Measurements from ENCODE around the gene ANXA3. TPM values are rescaled to one million over a fixed set of nuclear protein-coding genes. Genes with fewer than 3 reads are reported as not detected.

ANXA3 gene
- total RNA-seq, 1 donor from 2014 or later = 1.9 TPM

DNA sequence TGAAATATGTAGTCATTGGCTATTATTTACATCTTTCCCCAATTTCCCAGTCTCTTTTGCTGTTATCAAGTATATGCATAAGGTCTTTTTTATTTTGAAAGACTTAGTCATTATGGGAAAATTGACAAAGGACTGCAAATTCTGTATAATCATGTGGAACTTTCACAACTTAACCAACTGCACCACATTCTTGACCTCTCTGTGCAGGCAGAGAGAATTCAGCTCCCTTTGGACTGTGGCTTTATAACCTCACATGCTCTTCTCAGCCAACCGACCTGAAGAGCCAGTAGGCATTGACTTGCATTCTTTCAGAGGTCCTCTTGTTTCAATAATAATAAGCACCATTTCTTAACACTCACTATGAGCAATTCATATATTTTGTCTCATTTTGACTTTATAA is 66.9 kb downstream of the ANXA3 start:
- H3K36me3 ChIP-seq = no peaks in the 10 kb centered on the region
- no peak overlapping the region for H3K4me3 ChIP-seq
- no peaks in the 10 kb centered on the region for H3F3A ChIP-seq (ENCODE audit: low read depth)
- no peak for TF ChIP-seq EZH2phosphoT487 (IDR thresholded peaks at IDR 0.05)
- TF ChIP-seq EZH2 (IDR thresholded peaks at IDR 0.05) = no peak
- TF ChIP-seq, protein P1, sequence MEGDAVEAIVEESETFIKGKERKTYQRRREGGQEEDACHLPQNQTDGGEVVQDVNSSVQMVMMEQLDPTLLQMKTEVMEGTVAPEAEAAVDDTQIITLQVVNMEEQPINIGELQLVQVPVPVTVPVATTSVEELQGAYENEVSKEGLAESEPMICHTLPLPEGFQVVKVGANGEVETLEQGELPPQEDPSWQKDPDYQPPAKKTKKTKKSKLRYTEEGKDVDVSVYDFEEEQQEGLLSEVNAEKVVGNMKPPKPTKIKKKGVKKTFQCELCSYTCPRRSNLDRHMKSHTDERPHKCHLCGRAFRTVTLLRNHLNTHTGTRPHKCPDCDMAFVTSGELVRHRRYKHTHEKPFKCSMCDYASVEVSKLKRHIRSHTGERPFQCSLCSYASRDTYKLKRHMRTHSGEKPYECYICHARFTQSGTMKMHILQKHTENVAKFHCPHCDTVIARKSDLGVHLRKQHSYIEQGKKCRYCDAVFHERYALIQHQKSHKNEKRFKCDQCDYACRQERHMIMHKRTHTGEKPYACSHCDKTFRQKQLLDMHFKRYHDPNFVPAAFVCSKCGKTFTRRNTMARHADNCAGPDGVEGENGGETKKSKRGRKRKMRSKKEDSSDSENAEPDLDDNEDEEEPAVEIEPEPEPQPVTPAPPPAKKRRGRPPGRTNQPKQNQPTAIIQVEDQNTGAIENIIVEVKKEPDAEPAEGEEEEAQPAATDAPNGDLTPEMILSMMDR (IDR thresholded peaks at IDR 0.05) = no peak
- Mint-ChIP-seq H3K27ac (no peak overlapping the region), H3K36me3 (no peaks in the 10 kb centered on the region), H3K27me3 (ENCODE audit: insufficient read depth, low read depth) (no peaks in the 10 kb centered on the region), H3K4me1 (peaks cover 16% of the 10 kb centered on the region), H3K9me3 (no peaks in the 10 kb centered on the region), H3K4me3 (no peak overlapping the region)
- H3K27ac ChIP-seq = no peak overlapping the region
- no peaks in the 10 kb centered on the region for H3K79me2 ChIP-seq (ENCODE audit: low read depth)
- H3K9ac ChIP-seq = no peak overlapping the region
- H4K20me1 ChIP-seq (ENCODE audit: low read depth) = no peaks in the 10 kb centered on the region
- DNase-seq (ENCODE audit: low spot score) = no peak
- H3K27me3 ChIP-seq = no peaks in the 10 kb centered on the region
- H3K9me3 ChIP-seq (ENCODE audit: low read depth) = no peaks in the 10 kb centered on the region
- H3K4me2 ChIP-seq = no peak overlapping the region
- H3K4me1 ChIP-seq = no peaks in the 10 kb centered on the region
- H2AFZ ChIP-seq (replicated peaks) = no peak overlapping the region

DNA sequence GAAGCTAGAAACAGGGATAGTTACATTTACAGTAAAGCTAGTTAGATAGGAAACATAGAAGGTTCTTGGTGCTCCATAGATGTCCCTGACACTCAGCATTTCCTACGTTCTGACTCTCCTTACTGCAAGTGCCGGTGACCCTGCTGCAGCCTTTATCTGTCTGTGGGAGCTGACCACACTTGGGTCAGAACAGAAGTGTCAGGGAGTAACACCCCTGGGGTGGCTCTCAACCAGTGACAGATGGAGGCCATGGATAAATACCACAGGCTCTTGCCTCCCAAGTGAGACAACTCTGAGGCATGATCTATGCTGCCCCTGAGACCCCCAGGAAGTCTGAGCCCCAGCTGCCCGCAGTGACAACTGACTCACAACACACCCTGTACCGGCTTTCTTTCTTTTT is 69.8 kb downstream of the ANXA3 start:
- TF ChIP-seq EZH2 (IDR thresholded peaks at IDR 0.05) = no peak
- TF ChIP-seq, protein P1 (IDR thresholded peaks at IDR 0.05) = no peak
- no peak for TF ChIP-seq EZH2phosphoT487 (IDR thresholded peaks at IDR 0.05)
- Histone ChIP-seq H3K9me3 (ENCODE audit: low read depth) (no peaks in the 10 kb centered on the region), H3K27me3 (no peaks in the 10 kb centered on the region), H3K79me2 (ENCODE audit: low read depth) (no peaks in the 10 kb centered on the region), H3K36me3 (no peaks in the 10 kb centered on the region), H3K4me2 (no peak overlapping the region), H3K4me3 (no peak overlapping the region), H3K27ac (no peak overlapping the region), H3K4me1 (no peaks in the 10 kb centered on the region), H3F3A (ENCODE audit: low read depth) (no peaks in the 10 kb centered on the region), H2AFZ (replicated peaks) (no peak overlapping the region), H4K20me1 (ENCODE audit: low read depth) (no peaks in the 10 kb centered on the region), H3K9ac (no peak overlapping the region)
- Mint-ChIP-seq H3K27me3 (ENCODE audit: insufficient read depth, low read depth) (no peaks in the 10 kb centered on the region), H3K4me1 (peaks cover 6% of the 10 kb centered on the region), H3K4me3 (no peak overlapping the region), H3K9me3 (no peaks in the 10 kb centered on the region), H3K27ac (no peak overlapping the region), H3K36me3 (no peaks in the 10 kb centered on the region)
- no peak for DNase-seq (ENCODE audit: low spot score)

DNA sequence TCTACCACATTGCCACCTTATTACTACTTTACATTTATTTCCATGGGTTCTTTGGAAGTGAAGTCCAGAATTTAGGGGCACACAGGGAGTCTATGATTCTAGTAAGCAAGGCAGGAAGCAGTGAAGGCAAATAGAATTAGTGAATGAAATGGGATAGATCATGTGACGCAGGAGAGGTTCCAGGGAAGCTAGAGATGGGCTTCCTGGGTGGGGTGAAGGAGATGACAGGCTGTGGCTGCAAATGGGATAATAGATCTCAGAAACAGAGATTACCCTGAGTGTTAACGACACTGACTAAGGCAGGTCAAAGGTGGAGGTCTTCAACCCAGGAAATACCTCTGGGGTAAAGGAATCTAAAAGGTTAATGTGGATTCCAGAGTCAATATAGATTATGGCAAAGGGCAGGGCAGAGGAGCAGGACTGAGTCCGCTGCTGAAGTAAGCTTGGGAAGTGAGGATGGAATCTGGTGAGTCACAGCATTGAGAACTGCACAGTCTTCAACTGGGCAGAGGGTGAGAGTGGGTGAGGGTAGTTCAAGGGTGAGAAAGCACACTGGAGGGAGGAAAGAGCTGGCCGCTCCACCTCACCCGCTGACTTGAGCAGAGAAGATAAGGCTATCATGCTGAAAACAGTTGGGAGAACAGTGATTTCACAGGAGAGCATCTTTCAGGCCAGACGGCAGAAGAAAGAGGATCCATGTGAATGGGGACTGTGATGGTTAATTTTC is 70.8 kb downstream of the ANXA3 start:
- H3K27ac Mint-ChIP-seq = no peak overlapping the region
- no peak overlapping the region for H3K9ac ChIP-seq
- H3K9me3 ChIP-seq (ENCODE audit: low read depth) = no peaks in the 10 kb centered on the region
- no peaks in the 10 kb centered on the region for H3K27me3 Mint-ChIP-seq (ENCODE audit: insufficient read depth, low read depth)
- no peaks in the 10 kb centered on the region for H3K27me3 ChIP-seq
- no peaks in the 10 kb centered on the region for H3K79me2 ChIP-seq (ENCODE audit: low read depth)
- TF ChIP-seq, protein P1 (IDR thresholded peaks at IDR 0.05) = no peak
- TF ChIP-seq EZH2 (IDR thresholded peaks at IDR 0.05) (no peak), EZH2phosphoT487 (IDR thresholded peaks at IDR 0.05) (no peak)
- no peak overlapping the region for H2AFZ ChIP-seq (replicated peaks)
- no peak overlapping the region for H3K4me3 Mint-ChIP-seq
- H3F3A ChIP-seq (ENCODE audit: low read depth) = no peaks in the 10 kb centered on the region
- no peak for DNase-seq (ENCODE audit: low spot score)
- peaks cover 6% of the 10 kb centered on the region for H3K4me1 Mint-ChIP-seq
- H3K4me2 ChIP-seq = no peak overlapping the region
- no peaks in the 10 kb centered on the region for H3K9me3 Mint-ChIP-seq
- H4K20me1 ChIP-seq (ENCODE audit: low read depth) = no peaks in the 10 kb centered on the region
- no peaks in the 10 kb centered on the region for H3K4me1 ChIP-seq
- H3K36me3 ChIP-seq = no peaks in the 10 kb centered on the region
- H3K36me3 Mint-ChIP-seq = no peaks in the 10 kb centered on the region
- H3K27ac ChIP-seq = no peak overlapping the region
- H3K4me3 ChIP-seq = no peak overlapping the region
